HG03460 (cell line): ENCODE data around the gene NSUN7.
"Not testable (repeated sequence)": the region's sequence is repeated elsewhere in the genome, so short reads cannot be mapped to it uniquely, and the experiment has no call there.

Experiments used
- ATAC-seq: cut with Tn5 transposase; IDR thresholded peaks from one replicate; pipeline ENCODE4 v1.9.1; 2021; ENCODE audit not compliant: unreplicated experiment

Gene NSUN7, protein sequence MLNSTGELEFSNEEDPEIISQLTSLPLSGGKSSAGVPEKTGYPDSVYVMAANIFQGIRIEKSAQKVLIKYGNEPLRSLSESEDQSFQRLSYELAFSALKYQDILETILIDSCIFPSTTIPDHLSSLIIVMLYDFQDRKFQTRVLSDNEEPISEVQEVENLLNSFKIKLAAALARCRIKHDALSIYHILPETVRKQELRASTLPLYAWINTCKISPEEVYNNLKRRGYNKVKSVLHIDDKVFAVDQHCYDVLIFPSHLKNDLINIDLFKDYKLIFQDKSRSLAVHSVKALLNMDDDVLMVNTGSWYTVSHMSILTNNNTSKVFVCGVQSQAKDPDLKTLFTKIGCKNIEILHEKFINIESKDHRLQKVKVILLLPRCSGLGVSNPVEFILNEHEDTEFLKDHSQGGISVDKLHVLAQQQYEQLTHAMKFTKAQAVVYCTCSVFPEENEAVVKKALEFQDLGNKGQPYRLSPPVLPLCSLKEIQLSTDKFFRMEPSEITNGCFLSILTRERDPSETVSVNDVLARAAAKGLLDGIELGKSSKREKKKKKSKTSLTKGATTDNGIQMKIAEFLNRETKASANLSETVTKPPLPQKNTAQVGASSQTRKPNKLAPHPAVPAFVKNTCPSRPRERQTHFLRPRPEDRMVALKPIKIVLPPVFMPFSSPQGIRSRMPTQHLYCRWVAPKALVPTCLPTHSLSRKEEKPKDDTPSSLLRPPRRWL

DNA sequence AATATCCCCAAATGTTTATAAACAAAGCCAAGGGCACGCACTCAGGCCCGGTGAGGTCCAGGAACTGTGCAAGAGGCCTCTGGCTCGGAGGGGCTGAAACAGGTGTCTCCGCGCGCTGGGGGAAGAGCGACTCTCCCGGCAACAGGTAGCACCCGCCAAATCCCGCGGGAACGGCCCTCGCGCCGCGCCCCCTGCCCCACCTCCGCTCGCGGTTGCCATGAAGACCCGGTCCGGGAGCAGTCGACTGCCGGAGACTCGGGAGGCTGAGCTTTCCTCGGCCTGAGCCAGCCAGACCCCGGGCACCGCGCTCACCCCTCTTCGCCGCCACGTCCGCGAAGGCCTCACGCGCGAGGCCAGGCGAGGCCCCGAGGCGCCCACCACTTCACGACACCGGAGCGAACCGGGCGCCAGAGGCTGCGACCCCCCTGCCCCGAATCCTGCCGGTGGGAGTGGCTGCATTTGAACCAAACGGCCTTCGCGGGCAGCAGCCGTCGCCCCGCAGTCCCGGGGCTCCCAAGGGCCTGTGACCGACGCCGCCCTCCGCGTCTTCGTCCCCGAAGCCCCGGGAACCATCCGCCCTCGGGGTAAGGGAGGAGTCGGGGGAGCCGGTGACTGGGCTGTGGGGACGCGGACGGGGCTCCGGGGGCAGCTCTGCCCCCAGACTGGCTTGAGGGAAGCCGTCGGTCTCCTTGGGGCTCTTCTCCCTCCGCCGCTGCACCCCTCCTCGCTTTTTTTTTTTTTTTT lies at the start of gene NSUN7:
Gene NSUN7, plus strand, starts transcription at position 239 of the 744 bp plus-strand sequence. CDS start 739 bp downstream, outside the sequence.
- ATAC-seq: peak; percentile 55

DNA sequence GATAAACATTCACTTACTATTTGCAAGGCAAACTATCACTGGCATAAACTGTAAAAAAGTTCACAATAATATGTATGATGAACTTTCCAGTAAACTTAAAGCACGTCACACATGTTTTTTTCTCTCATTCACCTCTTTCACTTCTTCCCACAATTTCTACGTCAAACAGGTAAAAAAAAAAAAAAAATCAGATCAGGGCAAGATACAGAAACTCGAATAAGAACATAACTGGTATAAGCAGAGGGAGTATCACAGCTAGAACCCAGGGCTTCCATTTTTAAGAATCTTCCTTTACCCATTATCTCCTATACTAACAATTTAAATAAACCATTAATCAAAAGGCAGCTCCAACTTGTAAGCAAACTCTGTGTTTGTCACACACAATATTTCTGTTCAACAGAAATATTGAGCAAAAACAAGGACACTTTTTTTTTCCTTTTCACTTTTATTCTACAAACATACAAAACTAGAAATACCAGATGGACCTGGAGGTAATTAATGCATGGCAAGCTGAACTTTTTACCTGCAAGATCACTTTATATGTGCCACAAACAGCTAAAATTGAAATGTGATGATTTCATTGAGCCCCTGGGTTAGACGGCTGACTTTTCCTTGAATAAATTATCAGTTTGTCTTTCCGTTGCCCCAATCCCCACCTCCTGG lies 47.5 kb upstream of the NSUN7 start:
- ATAC-seq: no peak

DNA sequence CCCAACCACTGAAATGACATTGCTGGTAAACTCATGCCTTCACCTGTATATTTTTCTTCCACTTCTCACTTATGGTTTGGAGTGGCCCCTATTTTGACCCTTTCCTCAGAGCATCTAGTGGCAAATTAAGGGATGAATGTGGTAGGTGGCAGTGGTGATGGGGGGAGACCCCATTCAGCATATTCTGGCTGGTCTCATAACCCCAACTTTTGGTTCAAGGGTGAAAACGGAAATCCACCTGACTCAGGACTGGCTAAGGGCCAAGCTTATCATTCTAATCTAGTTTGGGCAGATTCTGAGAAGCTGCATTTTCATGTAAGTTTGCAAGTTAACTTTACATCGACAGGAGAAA lies 47.0 kb upstream of the NSUN7 start:
- ATAC-seq: no peak

DNA sequence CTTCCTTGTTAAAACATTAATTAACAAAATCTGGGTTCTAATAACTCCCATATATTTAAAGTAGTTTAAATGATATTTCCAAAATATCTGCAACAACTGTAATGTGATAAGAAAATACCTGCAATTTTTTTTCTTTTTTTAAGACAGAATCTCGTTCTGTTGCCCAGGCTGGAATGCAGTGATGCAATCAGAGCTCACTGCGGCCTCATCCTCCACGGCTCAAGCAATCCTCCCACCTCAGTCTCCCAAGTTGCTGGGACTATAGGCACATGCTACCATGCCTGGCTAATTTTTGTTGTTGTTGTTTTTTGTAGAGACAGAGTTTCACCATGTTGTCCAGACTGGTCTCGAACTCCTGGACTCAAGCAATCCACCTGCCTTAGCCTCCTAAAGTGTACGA lies 45.7 kb upstream of the NSUN7 start:
- ATAC-seq: no peak

DNA sequence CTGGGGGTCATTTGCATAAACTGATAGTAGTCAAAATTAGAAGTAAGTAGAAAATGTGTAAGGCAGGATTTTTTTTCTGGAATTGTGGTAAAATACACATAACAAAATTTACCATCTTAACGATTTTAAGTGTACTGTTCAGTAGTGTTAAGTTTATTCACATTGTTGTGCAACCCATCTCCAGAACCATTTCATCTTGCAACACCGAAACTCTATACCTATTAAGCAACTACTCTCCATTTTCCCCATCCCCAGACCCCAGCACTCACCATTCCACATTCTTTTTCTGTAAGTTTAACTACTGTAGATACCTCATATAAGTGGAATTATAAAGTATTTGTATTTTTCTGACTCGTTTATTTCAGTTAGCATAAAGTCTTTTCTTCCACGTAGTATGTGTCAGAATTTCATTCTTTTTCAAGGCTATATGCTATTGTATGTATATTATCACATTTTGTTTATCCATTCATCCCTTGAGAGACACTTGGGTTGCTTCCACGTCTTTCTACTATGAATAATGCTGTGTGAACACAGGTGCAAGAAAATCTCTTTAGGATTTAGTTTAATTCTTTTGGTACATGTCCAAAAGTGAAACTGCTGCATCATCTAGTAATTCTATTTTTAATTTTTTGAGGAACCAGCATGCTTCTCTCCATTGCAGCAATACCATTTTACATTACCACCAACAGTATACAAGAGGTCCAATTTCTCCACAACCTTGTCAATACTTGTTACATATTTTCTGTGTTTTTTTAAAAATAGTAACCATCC lies 39.1 kb upstream of the NSUN7 start:
- ATAC-seq: no peak

DNA sequence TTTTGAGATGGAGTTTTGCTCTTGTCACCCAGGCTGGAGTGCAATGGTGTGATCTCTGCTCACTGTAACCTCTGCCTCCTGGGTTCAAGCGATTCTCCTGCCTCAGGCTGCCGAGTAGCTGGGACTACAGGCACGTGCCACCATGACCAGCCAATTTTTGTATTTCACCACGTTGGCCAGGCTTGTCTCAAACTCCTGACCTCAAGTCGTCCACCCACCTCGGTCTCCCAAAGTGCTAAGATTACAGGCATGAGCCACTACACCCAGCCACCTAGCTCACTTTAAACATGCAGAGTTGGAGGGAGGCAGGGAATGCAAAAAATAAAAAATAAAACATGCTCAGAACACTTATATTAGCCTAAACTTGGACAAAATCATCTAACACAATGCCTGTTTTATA lies 36.8 kb upstream of the NSUN7 start:
- not testable (repeated sequence) for ATAC-seq

DNA sequence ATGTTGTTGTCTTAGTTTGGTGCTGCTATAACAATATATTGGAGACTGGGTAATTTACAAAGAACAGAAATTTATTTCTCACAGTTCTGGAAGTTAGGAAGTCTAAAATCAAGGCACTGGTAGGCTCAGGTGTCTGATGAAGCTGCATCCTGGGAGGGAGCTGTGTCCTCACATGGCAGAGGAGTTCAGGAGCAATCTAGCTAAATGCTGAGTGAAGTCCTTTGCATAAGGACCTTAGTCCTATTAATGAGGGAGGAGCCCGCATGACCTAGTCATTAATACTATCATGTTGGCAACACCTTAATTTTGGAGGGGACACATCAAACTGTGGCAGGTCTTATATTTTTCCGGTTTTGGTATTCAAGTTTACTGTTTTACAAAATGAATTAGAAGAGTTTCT lies 36.0 kb upstream of the NSUN7 start:
- no peak for ATAC-seq

DNA sequence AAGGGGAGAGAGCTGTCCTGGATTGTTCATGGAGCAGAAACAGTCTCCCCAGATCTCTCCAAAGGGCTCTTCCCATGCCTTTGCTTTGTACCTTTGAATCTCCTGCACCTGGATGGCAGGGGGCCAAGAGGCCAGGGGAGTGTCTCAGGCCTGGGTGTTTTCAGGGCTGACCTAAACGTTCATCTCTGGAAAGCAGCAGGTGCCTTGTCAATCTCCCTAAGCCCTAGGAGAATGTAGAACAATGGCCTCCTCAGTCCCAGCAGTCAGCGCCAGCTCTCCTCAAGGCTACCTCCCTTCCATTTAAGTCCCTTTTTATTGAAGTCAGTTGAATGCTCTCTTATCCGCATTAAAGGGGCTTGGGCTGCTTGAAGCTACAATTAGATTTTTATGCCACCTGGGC lies 31.2 kb upstream of the NSUN7 start:
- ATAC-seq: no peak

DNA sequence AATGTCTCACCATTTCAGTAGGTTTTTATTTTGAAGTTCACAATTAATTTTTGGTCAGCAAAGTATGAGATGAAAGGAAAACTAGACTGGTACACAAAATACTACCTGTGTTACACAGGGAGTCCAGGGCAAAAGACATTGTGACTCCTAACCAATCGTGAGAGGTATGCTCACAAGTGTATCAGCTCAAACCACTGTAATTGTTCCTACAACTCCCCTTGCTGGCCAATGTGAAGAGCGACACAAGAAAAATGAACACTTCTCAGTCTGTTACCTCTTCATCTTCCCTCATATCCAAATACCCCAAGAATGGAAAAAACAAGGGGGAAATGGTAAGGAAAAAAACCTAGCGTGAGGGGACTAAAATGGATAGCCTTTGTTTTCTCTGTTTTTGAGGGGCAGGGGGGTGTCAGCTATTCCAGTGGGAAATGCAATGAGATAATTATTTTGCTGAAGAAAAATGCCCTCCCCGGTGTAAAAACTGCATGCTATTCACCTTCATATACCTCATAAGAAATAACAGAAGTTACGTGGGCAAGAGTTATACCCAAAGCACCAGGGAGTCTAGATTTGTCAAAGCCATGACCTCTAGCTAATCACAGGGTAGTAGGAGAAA lies 30.6 kb upstream of the NSUN7 start:
- ATAC-seq: peak; percentile 66

DNA sequence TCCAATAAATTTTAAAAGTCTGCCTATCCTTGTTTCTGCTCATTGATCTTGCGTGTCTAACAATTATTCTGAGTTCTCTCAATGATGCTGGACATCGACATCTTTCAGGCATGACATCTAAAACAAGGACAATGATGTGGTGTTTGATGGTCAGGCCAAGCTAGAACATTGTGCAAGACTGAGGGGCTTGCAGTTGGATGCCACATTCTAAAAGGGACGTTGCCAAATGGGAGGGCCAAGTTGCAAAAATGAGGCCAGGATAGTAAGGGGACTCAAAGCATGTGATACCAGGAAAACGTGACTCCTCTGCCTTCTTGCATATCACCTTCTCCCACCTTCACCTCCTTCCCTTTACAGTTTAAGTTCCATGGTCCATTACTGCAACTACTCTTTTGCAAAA lies 29.4 kb upstream of the NSUN7 start:
- no peak for ATAC-seq

DNA sequence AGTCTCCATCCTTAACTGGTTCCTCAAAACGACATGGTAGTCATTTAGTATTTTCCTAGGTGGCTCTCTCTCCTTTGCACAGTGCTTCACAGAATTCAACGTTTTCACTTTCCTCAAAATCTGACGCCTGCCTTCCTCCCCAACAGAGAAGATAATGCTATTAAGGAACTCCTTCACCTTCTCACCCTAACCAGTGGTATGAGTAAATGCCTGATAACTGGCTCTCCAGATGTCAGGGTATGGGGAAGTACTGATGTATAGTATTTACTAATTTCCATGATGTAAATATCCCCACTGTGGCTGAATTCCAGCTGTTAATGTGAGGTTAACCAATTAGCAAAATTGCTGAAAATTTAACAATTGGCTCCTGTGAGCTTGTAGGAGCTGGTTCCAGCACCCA lies 28.8 kb upstream of the NSUN7 start:
- no peak for ATAC-seq

DNA sequence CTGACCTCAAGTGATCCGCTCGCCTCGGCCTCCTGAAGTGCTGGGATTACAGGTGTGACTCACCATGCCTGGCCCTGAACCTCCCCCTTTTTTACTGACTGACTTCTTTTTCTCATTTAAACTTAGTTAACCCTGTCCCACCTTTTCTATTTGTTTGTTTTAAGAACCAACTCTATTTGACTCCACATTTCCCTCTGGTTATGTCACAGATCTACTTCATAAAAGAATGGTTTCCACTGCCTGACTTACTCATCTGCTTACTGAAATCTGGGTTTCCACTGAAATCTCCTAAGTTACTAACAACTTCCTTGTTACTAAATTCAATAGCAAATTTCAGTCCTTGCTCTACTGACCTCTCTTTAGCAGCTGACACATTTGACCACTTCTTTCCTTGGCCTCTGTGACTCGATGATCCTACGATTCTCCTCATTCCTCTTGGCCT lies 28.0 kb upstream of the NSUN7 start:
- ATAC-seq: no peak

DNA sequence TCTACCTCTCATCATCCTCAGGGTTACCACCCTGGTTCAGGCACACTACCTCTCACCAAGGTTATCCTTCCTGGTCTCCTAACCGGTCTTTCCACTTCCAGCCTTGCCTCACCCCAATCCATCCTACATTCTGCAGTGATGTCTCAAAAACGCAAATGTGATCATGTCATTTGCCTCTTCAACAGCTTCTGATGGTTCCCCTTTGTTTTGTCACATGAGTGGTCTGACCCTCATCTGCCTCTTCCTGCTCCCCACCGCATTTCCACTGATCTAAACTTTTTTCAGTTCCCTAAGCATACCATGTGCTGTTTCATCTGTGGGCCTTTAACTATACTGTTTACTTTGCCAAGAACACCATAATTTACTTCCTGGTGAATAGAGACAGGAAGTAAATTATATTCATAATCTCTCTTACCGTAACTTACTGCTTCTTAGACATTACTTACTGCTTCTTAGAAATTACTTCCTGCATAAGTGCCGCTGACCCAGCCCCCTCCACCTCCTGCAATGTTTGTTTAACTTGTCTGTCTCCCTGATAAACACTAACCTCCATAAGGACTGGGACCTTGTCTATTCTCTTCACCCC lies 27.1 kb upstream of the NSUN7 start:
- ATAC-seq: peak; percentile 74

DNA sequence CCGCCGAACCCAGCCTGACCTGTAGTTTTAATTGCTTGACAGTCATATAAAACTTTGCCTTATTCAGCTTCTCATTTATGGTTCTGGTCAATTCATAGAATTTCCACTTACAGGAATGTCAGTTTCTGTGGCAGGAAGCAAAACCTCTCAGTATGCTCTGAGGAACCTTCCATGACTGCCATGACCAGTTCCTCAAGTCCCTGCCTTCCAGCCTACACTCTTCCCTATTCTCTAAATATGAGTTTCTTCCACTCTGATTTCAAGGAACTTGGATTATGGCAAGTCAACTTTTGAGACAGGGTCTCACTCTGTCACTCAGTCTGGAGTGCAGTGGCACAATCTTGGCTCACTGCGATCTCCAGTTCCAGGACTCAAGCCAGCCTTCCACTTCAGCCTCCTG lies 26.0 kb upstream of the NSUN7 start:
- ATAC-seq: no peak

DNA sequence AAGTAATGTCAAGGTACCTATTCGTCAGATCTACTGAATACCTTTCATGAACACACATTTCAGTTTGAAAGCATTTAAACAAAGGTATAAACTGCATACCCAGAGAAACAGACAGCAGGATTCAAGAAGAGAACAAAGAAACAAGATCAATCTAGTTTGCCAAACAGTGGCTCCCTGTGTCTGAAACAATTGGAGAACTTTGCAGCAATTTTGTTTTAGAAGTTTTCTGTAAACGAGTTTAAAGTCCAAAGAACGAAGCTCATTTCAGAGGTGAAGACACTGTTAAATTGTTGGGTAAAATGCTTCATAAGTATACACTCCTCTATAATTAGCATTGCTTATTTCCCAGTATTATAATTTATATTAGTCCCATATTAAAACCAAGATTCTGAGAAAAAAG lies 21.4 kb upstream of the NSUN7 start:
- no peak for ATAC-seq

DNA sequence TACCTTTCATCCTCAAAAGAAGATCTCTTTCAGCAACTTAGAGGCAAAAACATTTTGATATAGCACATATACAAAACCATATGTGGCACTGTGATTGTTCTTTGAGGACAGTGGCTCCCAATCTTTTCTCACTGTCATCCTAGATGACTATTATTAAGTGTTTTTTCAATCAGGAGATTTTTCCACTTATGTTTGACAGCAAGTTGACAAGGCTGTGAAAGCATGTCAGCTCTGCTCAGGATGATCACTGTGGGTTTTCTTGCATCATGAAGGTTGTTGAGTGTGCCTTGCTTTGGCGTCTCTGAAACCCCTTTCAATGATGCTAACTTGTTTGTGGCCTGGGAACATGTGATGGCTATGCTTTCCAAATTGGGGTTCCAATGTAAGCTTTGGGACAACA lies 20.2 kb upstream of the NSUN7 start:
- no peak for ATAC-seq

DNA sequence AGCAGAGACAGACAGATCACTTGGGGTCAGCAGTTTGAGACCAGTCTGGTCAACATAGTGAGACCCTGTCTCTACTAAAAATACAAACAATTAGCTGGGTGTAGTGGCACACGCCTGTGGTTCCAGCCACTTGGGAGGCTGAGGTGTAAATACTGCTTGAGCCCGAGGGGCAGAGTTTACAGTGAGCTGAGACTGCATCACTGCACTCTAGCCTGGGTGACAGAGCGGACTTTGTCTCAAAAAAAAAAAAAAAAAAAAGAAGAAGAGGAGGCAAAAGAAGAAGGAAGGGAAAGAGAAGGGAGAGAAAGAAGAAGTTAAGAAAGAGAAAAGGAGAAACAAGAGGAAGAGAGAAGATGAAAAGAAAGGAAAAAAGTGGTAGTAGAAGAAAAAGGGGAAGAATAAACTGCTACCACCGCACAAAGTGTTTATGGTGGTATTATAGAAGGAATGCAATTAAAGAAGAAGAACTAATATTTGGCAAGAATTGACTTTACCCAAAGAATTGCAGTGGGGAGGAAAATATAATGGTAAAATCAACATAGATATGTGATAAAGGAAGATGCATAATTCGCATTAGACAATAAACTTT lies 19.6 kb upstream of the NSUN7 start:
- no peak for ATAC-seq

DNA sequence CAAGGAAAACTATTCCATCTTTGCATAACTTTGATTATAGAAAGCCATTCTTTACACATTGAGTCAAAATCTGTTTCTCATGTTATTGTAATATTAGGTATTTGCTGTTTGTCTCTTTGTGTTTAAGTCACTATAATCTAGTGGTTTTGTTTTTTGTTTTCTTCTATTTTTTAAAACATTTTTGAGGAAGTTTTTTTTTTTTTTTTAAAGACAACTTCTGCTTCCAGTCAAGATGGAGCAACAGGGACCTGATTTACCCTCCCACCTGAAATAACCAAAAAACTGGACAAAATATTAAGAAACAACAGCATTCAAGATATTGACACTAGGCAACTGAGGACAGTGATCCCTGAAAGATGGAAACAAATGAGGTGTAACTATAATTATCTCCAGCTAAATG lies 18.4 kb upstream of the NSUN7 start:
- no peak for ATAC-seq

DNA sequence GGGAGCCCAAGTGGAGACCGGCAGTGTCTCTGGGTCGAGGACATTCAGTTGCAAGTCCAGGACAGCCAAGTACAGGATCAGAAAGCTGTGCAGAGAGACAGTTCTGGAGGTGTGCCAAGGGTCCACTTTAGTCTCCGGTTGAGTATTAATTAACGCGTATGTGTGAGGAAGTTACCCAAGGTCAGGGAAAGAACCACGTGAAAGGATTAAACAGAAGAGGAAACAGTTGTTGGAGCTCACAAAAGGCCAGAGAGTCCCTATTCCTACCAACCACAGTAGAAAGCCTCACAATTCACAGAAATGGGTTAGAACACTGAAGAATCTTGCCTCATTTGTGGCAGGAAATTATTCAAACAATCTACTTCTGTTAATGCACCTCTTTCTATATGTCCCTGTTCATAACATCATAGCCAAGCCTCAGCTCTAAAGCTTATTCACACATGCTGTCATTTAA lies 17.9 kb upstream of the NSUN7 start:
- ATAC-seq: peak; percentile 82
